CD4-positive, alpha-beta T cell (primary cell): ENCODE data around the gene SLCO2B1. TPM values are rescaled to one million over a fixed set of nuclear protein-coding genes. Genes with fewer than 3 reads are reported as not detected.

Source experiments
- ATAC-seq: fragments of 200-7000 bp; cut with Tn5 transposase; one replicate; pipeline ENCODE4 v1.10.0; 2022; ENCODE audit warnings: mild to moderate bottlenecking; ENCODE audit not compliant: poor library complexity
- CTCF ChIA-PET: fragments of 350-600 bp; sonication (Branson Sonifier 250); formaldehyde crosslinking; loops from one replicate; lab custom pipeline; 2021; ENCODE audit warnings: antibody characterized with exemption, inconsistent platforms; lab: Charles Lee
- POLR2A ChIA-PET: fragments of 350-600 bp; sonication (Branson Sonifier 250); formaldehyde crosslinking; loops from one replicate; lab custom pipeline; 2021; ENCODE audit warnings: antibody characterized with exemption, inconsistent platforms; lab: Charles Lee
- DNase-seq, 14 experiments: peaks; one replicate each; pipeline ENCODE4 v3.0.0-alpha.2; 2013 to 2020; ENCODE audit warnings: mixed read lengths in 2 of 14
- H3K27ac ChIP-seq, 2 donors: one replicate each; pipeline versions ENCODE4 v1.5.1 to v1.7.0; 2013; ENCODE audit warnings: low read length in 2 of 2, low read depth in 1 of 2, mild to moderate bottlenecking in 1 of 2
- H3K27me3 ChIP-seq, 2 experiments: 1 replicate in 1 of 2; 2 replicates in 1 of 2; pipeline versions ENCODE4 v1.6.1 to v1.7.0; 2013; ENCODE audit warnings: low read length in 2 of 2, control low read depth in 1 of 2, mild to moderate bottlenecking in 1 of 2, moderate library complexity in 1 of 2; ENCODE audit not compliant: insufficient read depth in 2 of 2, control insufficient read depth in 1 of 2
- H3K36me3 ChIP-seq: one replicate; pipeline ENCODE4 v1.6.1; 2013; ENCODE audit warnings: low read length, control low read depth; ENCODE audit not compliant: insufficient read depth
- H3K4me1 ChIP-seq: one replicate; pipeline ENCODE4 v1.6.1; 2013; ENCODE audit warnings: low read length, control low read depth; ENCODE audit not compliant: insufficient read depth
- H3K4me3 ChIP-seq: one replicate; pipeline ENCODE4 v1.5.1; 2013; ENCODE audit warnings: mild to moderate bottlenecking, low read length, moderate library complexity
- H3K9me3 ChIP-seq, 2 experiments: 1 replicate in 1 of 2; 2 replicates in 1 of 2; pipeline versions ENCODE4 v1.6.1 to v1.7.0; 2013; ENCODE audit warnings: low read length in 2 of 2, mild to moderate bottlenecking in 2 of 2, control low read depth in 1 of 2, moderate library complexity in 1 of 2; ENCODE audit not compliant: control insufficient read depth in 1 of 2, insufficient read depth in 1 of 2
- H3K27ac Mint-ChIP-seq: one replicate; pipeline ENCODE4 v1.8.0; 2020; ENCODE audit warnings: mixed read lengths
- H3K27me3 Mint-ChIP-seq: one replicate; pipeline ENCODE4 v1.8.0; 2021; ENCODE audit warnings: mixed read lengths
- H3K36me3 Mint-ChIP-seq: one replicate; pipeline ENCODE4 v1.8.0; 2021; ENCODE audit warnings: low read depth, mixed read lengths
- H3K4me1 Mint-ChIP-seq: one replicate; pipeline ENCODE4 v1.8.0; 2021; ENCODE audit warnings: low read depth, mixed read lengths
- H3K4me3 Mint-ChIP-seq: one replicate; pipeline ENCODE4 v1.8.0; 2020; ENCODE audit warnings: mild to moderate bottlenecking, mixed read lengths
- H3K9me3 Mint-ChIP-seq: one replicate; pipeline ENCODE4 v1.8.0; 2020; ENCODE audit warnings: mixed read lengths
- CTCF ChIP-seq: fragments of 200-600 bp; IDR thresholded peaks from one replicate; pipeline ENCODE4 v1.8.0; 2022; ENCODE audit warnings: antibody characterized with exemption, mild to moderate bottlenecking
- intact Hi-C, 2 experiments: fragments of 100-400 bp; cut with DNase I in 1 of 2; cut with micrococcal nuclease in 1 of 2; formaldehyde crosslinking; loops; one replicate each; pipeline versions ENCODE4 v1.15.1 to v1.9.0; 2023 to 2025; cut with DNase I, micrococcal nuclease
- total RNA-seq, 174 experiments: library from RNA in 2 of 174; stranded (reverse) in 2 of 174; gene quantifications; one replicate each; pipeline ENCODE4 v1.2.3 and lab custom pipeline; 2021 to 2026

SLCO2B1 gene
- total RNA-seq, 2 experiments from 2014 or later = not detected

GRCh38 chr11:75242722-75243600 lies 92.1 kb downstream of the SLCO2B1 start:
- peaks cover 50% of the 10 kb centered on the region for H3K27me3 Mint-ChIP-seq
- ChIA-PET POLR2A (interaction anchor here (1.9 to 2.5 kb wide), 4 partner anchors 19 to 187 kb away, joined by 6 to 19 read pairs (median 12); no protein-coding TSS in a partner anchor), CTCF (interaction anchor here (1.1 to 3.6 kb wide), 5 partner anchors 14 to 498 kb away, joined by 4 to 60 read pairs (median 7); no protein-coding TSS in a partner anchor)
- peaks cover 5% of the 10 kb centered on the region for H3K4me1 Mint-ChIP-seq
- H3K36me3 ChIP-seq = no peaks in the 10 kb centered on the region
- H3K27me3 ChIP-seq = peaks cover 24 to 31% of the 10 kb centered on the region in 2 experiments
- TF ChIP-seq CTCF = no peak
- H3K4me3 ChIP-seq = no peak overlapping the region
- H3K4me3 Mint-ChIP-seq = peak overlapping the region; percentile 84
- peak overlapping the region; percentile 42 for H3K27ac Mint-ChIP-seq
- ATAC-seq = no peak
- H3K27ac ChIP-seq = no peak overlapping the region
- H3K9me3 Mint-ChIP-seq = no peaks in the 10 kb centered on the region
- peak in 1 of 14 experiments; percentile 27 for DNase-seq
- H3K36me3 Mint-ChIP-seq = no peaks in the 10 kb centered on the region
- peaks cover 15% of the 10 kb centered on the region for H3K4me1 ChIP-seq
- H3K9me3 ChIP-seq = peaks cover 0 to 3% of the 10 kb centered on the region in 2 experiments
- intact Hi-C loops = no loop called here

- TF ChIP-seq CTCF = no peak
- ATAC-seq = no peak
- intact Hi-C loops = no loop called here
- Mint-ChIP-seq H3K27me3 (peaks cover 44% of the 10 kb centered on the region), H3K9me3 (no peaks in the 10 kb centered on the region), H3K36me3 (no peaks in the 10 kb centered on the region), H3K4me3 (peak overlapping the region; percentile 42), H3K4me1 (peaks cover 5% of the 10 kb centered on the region), H3K27ac (no peak overlapping the region)
- Histone ChIP-seq H3K27me3 (peaks cover 23 to 28% of the 10 kb centered on the region in 2 experiments), H3K4me1 (peaks cover 22% of the 10 kb centered on the region), H3K36me3 (no peaks in the 10 kb centered on the region), H3K27ac (no peak overlapping the region), H3K9me3 (peaks cover 0 to 3% of the 10 kb centered on the region in 2 experiments), H3K4me3 (no peak overlapping the region)
- CTCF ChIA-PET = interaction anchor here (0.7 to 1.7 kb wide), 3 partner anchors 13 to 104 kb away, joined by 3 to 6 read pairs (median 4); no protein-coding TSS in a partner anchor
- POLR2A ChIA-PET = interaction anchor here (1.6 kb wide), 1 partner anchor 101 kb away, joined by 4 read pairs; no protein-coding TSS in a partner anchor
- peak in 1 of 14 experiments; percentile 25 for DNase-seq
Observed at GRCh38 chr11:75244052-75244814, 93.3 kb downstream of the SLCO2B1 start.

GRCh38 chr11:75245356-75246005 lies 94.6 kb downstream of the SLCO2B1 start:
- no peak for TF ChIP-seq CTCF
- Mint-ChIP-seq H3K27me3 (peaks cover 32% of the 10 kb centered on the region), H3K36me3 (no peaks in the 10 kb centered on the region), H3K27ac (no peak overlapping the region), H3K9me3 (no peaks in the 10 kb centered on the region), H3K4me3 (no peak overlapping the region), H3K4me1 (peaks cover 5% of the 10 kb centered on the region)
- Histone ChIP-seq H3K27me3 (peaks cover 11 to 18% of the 10 kb centered on the region in 2 experiments), H3K27ac (no peak overlapping the region), H3K9me3 (peaks cover 0 to 3% of the 10 kb centered on the region in 2 experiments), H3K4me3 (no peak overlapping the region), H3K4me1 (peaks cover 16% of the 10 kb centered on the region), H3K36me3 (no peaks in the 10 kb centered on the region)
- peak in 1 of 14 experiments; percentile 7 for DNase-seq
- intact Hi-C loops = no loop called here
- ChIA-PET CTCF (interaction anchor here (0.7 to 1.7 kb wide), 3 partner anchors 12 to 105 kb away, joined by 3 to 6 read pairs (median 4); no protein-coding TSS in a partner anchor), POLR2A (interaction anchor here (1.6 kb wide), 1 partner anchor 103 kb away, joined by 4 read pairs; no protein-coding TSS in a partner anchor)
- ATAC-seq = no peak
